Caco-2 (cell line): ENCODE measurements around the gene SMAD7. TPM values are rescaled to one million over a fixed set of nuclear protein-coding genes. Genes with fewer than 3 reads are reported as not detected.

Experiments
- BruUV-seq: library from RNA; stranded (reverse); fragments of 400-500 nt; replicated peaks from 2 replicates; lab custom pipeline; 2021; lab: Mats Ljungman, UMichigan
- CTCF ChIA-PET: fragments of 300-600 bp; sonication (Branson Sonifier 250); formaldehyde crosslinking; loops from one replicate; lab custom pipeline; 2022; ENCODE audit warnings: antibody characterized with exemption; lab: Charles Lee
- POLR2A ChIA-PET: fragments of 300-600 bp; sonication (Branson Sonifier 250); formaldehyde crosslinking; loops from one replicate; lab custom pipeline; 2022; ENCODE audit warnings: antibody characterized with exemption; lab: Charles Lee
- DNase-seq, 2 experiments: peaks; one replicate each; pipeline versions ENCODE4 v3.0.0 to v3.0.0-alpha.2; 2020 to 2022
- H3K27me3 ChIP-seq: replicated peaks from 2 replicates; pipeline ENCODE4 v1.6.0; 2011; ENCODE audit warnings: low read length; ENCODE audit not compliant: control insufficient read depth, insufficient read depth
- H3K36me3 ChIP-seq: 2 replicates; pipeline ENCODE4 v1.5.1; 2011; ENCODE audit warnings: low read length; ENCODE audit not compliant: control insufficient read depth, insufficient read depth
- H3K4me1 ChIP-seq: fragments of 250-450 bp; sonication (Bioruptor Pico); 2 replicates; pipeline ENCODE4 v1.5.1; 2020; ENCODE audit warnings: mild to moderate bottlenecking
- H3K4me3 ChIP-seq: 2 replicates; pipeline ENCODE4 v1.5.1; 2011; ENCODE audit warnings: low read depth, mild to moderate bottlenecking, control low read depth, low read length
- H3K9me3 ChIP-seq: fragments of 250-450 bp; sonication (Bioruptor Pico); 2 replicates; pipeline ENCODE4 v1.5.1; 2020; ENCODE audit warnings: mild to moderate bottlenecking, moderate library complexity
- H3K27ac Mint-ChIP-seq: one replicate; pipeline ENCODE4 v1.8.0; 2022; ENCODE audit warnings: mixed read lengths; ENCODE audit not compliant: unreplicated experiment
- H3K27me3 Mint-ChIP-seq: one replicate; pipeline ENCODE4 v1.8.0; 2022; ENCODE audit warnings: mixed read lengths; ENCODE audit not compliant: insufficient read depth, unreplicated experiment
- H3K36me3 Mint-ChIP-seq: one replicate; pipeline ENCODE4 v1.8.0; 2022; ENCODE audit warnings: mild to moderate bottlenecking, mixed read lengths; ENCODE audit not compliant: insufficient read depth, unreplicated experiment
- H3K4me1 Mint-ChIP-seq: one replicate; pipeline ENCODE4 v1.8.0; 2022; ENCODE audit warnings: low read depth, mixed read lengths; ENCODE audit not compliant: unreplicated experiment
- H3K4me3 Mint-ChIP-seq: one replicate; pipeline ENCODE4 v1.8.0; 2022; ENCODE audit warnings: mild to moderate bottlenecking, moderate library complexity, mixed read lengths; ENCODE audit not compliant: unreplicated experiment
- H3K9me3 Mint-ChIP-seq: one replicate; pipeline ENCODE4 v1.8.0; 2022; ENCODE audit warnings: mixed read lengths; ENCODE audit not compliant: unreplicated experiment
- intact Hi-C: fragments of 100-400 bp; cut with micrococcal nuclease; formaldehyde crosslinking; loops from one replicate; pipeline ENCODE4 v1.10.0; 2022; ENCODE audit not compliant: unreplicated experiment
- total RNA-seq: library from RNA; stranded (reverse); gene quantifications from 2 replicates; pipeline ENCODE4 v1.2.3, GENCODE V29; 2022
- TF ChIP-seq, protein P1 (sequence below), 2 experiments: fragments of 200-600 bp in 1 of 2; IDR thresholded peaks; 1 replicate in 1 of 2; 2 replicates in 1 of 2; pipeline versions ENCODE4 v1.5.1 to v1.8.0; 2011 to 2022; ENCODE audit warnings: antibody characterized with exemption in 1 of 2, control low read depth in 1 of 2, inconsistent platforms in 1 of 2, low read depth in 1 of 2, low read length in 1 of 2, mild to moderate bottlenecking in 1 of 2, moderate library complexity in 1 of 2; ENCODE audit not compliant: insufficient read depth in 1 of 2, severe bottlenecking in 1 of 2, unreplicated experiment in 1 of 2

Gene SMAD7
- total RNA-seq, 1 experiment from 2014 or later = 9.3 TPM

DNA sequence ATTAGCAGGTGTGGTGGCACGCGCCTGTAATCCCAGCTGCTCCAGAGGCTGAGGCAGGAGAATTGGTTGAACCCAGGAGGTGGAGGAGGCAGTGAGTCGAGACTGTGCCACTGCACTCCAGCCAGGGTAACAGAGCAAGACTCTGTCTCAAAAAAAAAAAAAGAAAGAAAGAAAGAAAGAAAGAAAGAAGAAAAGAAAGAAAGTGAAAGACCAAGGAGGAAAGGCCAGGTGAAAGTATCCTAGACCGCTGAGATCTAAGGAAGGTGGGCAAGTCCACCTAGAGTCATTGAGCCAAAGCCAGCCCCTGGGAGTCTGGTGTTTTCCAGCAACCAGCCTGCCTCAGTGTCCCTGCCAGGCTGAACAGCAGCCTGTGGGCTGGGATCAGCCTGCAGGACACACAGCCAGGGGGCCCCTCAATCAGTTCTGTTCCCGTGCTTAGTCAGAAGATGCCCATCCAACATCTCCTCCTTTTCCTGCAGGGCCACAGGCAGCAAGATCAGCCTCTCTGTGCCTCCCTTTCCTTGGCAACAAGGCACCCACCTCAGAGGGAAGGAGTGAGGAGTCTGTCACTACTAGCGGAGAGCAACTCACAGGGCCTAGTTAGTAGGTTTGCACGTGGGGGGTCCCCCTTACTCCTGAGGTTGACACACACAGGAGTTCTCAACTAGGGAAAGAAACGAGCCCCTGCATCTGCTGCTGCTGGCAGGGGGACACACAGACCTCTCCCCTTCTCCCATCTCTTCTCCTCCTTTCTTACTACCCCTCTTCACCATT lies 64.1 kb downstream of the SMAD7 start:
- Mint-ChIP-seq H3K4me1 (peaks cover 5% of the 10 kb centered on the region), H3K27me3 (no peaks in the 10 kb centered on the region), H3K4me3 (no peak overlapping the region), H3K36me3 (no peaks in the 10 kb centered on the region), H3K27ac (no peak overlapping the region), H3K9me3 (no peaks in the 10 kb centered on the region)
- H3K36me3 ChIP-seq = no peaks in the 10 kb centered on the region
- no peaks in the 10 kb centered on the region for H3K9me3 ChIP-seq
- H3K27me3 ChIP-seq = no peaks in the 10 kb centered on the region
- no peak overlapping the region for H3K4me3 ChIP-seq
- CTCF ChIA-PET = no interaction called here
- DNase-seq = no peak
- TF ChIP-seq, protein P1, sequence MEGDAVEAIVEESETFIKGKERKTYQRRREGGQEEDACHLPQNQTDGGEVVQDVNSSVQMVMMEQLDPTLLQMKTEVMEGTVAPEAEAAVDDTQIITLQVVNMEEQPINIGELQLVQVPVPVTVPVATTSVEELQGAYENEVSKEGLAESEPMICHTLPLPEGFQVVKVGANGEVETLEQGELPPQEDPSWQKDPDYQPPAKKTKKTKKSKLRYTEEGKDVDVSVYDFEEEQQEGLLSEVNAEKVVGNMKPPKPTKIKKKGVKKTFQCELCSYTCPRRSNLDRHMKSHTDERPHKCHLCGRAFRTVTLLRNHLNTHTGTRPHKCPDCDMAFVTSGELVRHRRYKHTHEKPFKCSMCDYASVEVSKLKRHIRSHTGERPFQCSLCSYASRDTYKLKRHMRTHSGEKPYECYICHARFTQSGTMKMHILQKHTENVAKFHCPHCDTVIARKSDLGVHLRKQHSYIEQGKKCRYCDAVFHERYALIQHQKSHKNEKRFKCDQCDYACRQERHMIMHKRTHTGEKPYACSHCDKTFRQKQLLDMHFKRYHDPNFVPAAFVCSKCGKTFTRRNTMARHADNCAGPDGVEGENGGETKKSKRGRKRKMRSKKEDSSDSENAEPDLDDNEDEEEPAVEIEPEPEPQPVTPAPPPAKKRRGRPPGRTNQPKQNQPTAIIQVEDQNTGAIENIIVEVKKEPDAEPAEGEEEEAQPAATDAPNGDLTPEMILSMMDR (IDR thresholded peaks at IDR 0.05; ENCODE audit: insufficient read depth in 1 of 2, low read depth in 1 of 2, low read length in 1 of 2, severe bottlenecking in 1 of 2, unreplicated experiment in 1 of 2) = no peak
- BruUV-seq = no TSS peak
- H3K4me1 ChIP-seq = no peaks in the 10 kb centered on the region
- POLR2A ChIA-PET = no interaction called here
- intact Hi-C loops = no loop called here

DNA sequence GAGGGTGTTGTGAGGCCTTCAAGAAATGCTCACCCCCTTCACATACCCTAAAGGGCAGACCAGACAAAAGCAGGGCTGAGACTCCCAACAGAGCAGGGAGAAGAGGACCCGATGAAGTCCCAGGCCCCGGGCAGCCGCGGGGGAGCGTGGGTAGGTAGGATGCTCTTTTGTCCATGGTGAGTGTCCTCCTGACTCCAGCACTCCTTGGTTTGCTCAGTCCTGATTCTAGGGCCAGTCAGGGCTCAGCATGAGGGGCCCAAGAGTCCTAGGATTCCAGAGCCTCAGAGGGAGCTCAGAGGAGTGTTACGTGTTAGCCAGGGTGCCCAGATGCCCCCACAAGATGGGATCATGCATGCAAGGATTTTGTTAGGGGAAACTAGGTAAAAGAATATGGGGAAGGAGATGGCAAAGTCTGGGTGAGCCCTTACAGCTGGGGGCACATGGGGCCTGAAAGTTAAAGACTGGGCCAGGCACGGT lies 64.8 kb downstream of the SMAD7 start:
- POLR2A ChIA-PET = no interaction called here
- Histone ChIP-seq H3K27me3 (no peaks in the 10 kb centered on the region), H3K4me3 (no peak overlapping the region), H3K4me1 (no peaks in the 10 kb centered on the region), H3K36me3 (no peaks in the 10 kb centered on the region), H3K9me3 (no peaks in the 10 kb centered on the region)
- Mint-ChIP-seq H3K4me3 (no peak overlapping the region), H3K4me1 (peaks cover 5% of the 10 kb centered on the region), H3K9me3 (no peaks in the 10 kb centered on the region), H3K27ac (no peak overlapping the region), H3K36me3 (no peaks in the 10 kb centered on the region), H3K27me3 (no peaks in the 10 kb centered on the region)
- no peak for DNase-seq
- CTCF ChIA-PET = no interaction called here
- TF ChIP-seq, protein P1 (IDR thresholded peaks at IDR 0.05; ENCODE audit: insufficient read depth in 1 of 2, low read depth in 1 of 2, low read length in 1 of 2, severe bottlenecking in 1 of 2, unreplicated experiment in 1 of 2) = no peak
- no TSS peak for BruUV-seq
- intact Hi-C loops = no loop called here

GRCh38 chr18:48885266-48885923 lies 65.4 kb downstream of the SMAD7 start:
- no peak overlapping the region for H3K4me3 Mint-ChIP-seq
- ChIA-PET POLR2A (no interaction called here), CTCF (no interaction called here)
- no peaks in the 10 kb centered on the region for H3K9me3 Mint-ChIP-seq
- H3K4me3 ChIP-seq = no peak overlapping the region
- H3K27me3 Mint-ChIP-seq = no peaks in the 10 kb centered on the region
- no peaks in the 10 kb centered on the region for H3K27me3 ChIP-seq
- H3K36me3 ChIP-seq = no peaks in the 10 kb centered on the region
- no peaks in the 10 kb centered on the region for H3K36me3 Mint-ChIP-seq
- H3K27ac Mint-ChIP-seq = no peak overlapping the region
- no peak for DNase-seq
- H3K9me3 ChIP-seq = no peaks in the 10 kb centered on the region
- TF ChIP-seq, protein P1 (IDR thresholded peaks at IDR 0.05; ENCODE audit: insufficient read depth in 1 of 2, low read depth in 1 of 2, low read length in 1 of 2, severe bottlenecking in 1 of 2, unreplicated experiment in 1 of 2) = no peak
- intact Hi-C loops = no loop called here
- no peaks in the 10 kb centered on the region for H3K4me1 ChIP-seq
- H3K4me1 Mint-ChIP-seq = peaks cover 5% of the 10 kb centered on the region
- BruUV-seq = no TSS peak
